Endothelial cell of umbilical vein (primary cell): ENCODE data around the gene RAB20. TPM values are rescaled to one million over a fixed set of nuclear protein-coding genes. Genes with fewer than 3 reads are reported as not detected.

Experiments used
- BruUV-seq: library from RNA; stranded (reverse); fragments of 400-500 nt; replicated peaks from 2 replicates; lab custom pipeline; 2021; lab: Mats Ljungman, UMichigan
- CTCF ChIA-PET: fragments of 300-600, 350-600 bp; sonication (Branson Sonifier 250); formaldehyde crosslinking; loops from one replicate; lab custom pipeline; 2021; ENCODE audit warnings: antibody characterized with exemption, inconsistent platforms; lab: Charles Lee
- POLR2A ChIA-PET: fragments of 300-600, 350-600 bp; sonication (Branson Sonifier 250); formaldehyde crosslinking; loops from one replicate; lab custom pipeline; 2021; ENCODE audit warnings: antibody characterized with exemption, inconsistent platforms; lab: Charles Lee
- DNase-seq: peaks from one replicate; pipeline ENCODE4 v3.0.0-alpha.2; 2011; ENCODE audit warnings: low read depth, low spot score
- FAIRE-seq: peaks from 2 replicates; lab custom pipeline; 2011; peaks lifted over from hg19 to GRCh38; lab: Jason Lieb, UNC
- H2AFZ ChIP-seq: 2 replicates; pipeline ENCODE4 v1.6.0; 2012; ENCODE audit warnings: low read depth, low read length, control low read depth, inconsistent platforms
- H3K27ac ChIP-seq: 2 replicates; pipeline ENCODE4 v1.5.1; 2011; ENCODE audit warnings: low read depth, mild to moderate bottlenecking, control low read depth, low read length, moderate library complexity; ENCODE audit not compliant: insufficient read depth
- H3K27me3 ChIP-seq, 2 experiments: 2 replicates each; pipeline versions ENCODE4 v1.6.0 to v1.6.1; 2011; ENCODE audit warnings: low read length in 2 of 2, mixed read lengths in 1 of 2; ENCODE audit not compliant: control insufficient read depth in 2 of 2, insufficient read depth in 2 of 2
- H3K36me3 ChIP-seq, 2 experiments: 2 replicates in 1 of 2; 3 replicates in 1 of 2; pipeline ENCODE4 v1.5.1; 2011; ENCODE audit warnings: low read length in 2 of 2, mild to moderate bottlenecking in 1 of 2, moderate library complexity in 1 of 2; ENCODE audit not compliant: control insufficient read depth in 2 of 2, insufficient read depth in 2 of 2; ENCODE audit errors: extremely low read depth in 1 of 2
- H3K4me1 ChIP-seq: 3 replicates; pipeline ENCODE4 v1.5.1; 2011; ENCODE audit warnings: mild to moderate bottlenecking, low read length; ENCODE audit not compliant: control insufficient read depth, insufficient read depth; ENCODE audit errors: extremely low read depth
- H3K4me2 ChIP-seq: 2 replicates; pipeline ENCODE4 v1.6.1; 2011; ENCODE audit warnings: low read length, control low read depth, mixed read lengths; ENCODE audit not compliant: insufficient read depth
- H3K4me3 ChIP-seq, 3 experiments: fragments of 200-600 bp in 1 of 3; sonication (generic), shearing (Covaris generic) in 1 of 3; replicated peaks in 1 of 3; 2 replicates each; pipeline ENCODE4 v1.5.1; 2011 to 2016; ENCODE audit warnings: control low read depth in 3 of 3, low read length in 3 of 3, mild to moderate bottlenecking in 2 of 3, inconsistent platforms in 1 of 3, low read depth in 1 of 3, moderate library complexity in 1 of 3; ENCODE audit not compliant: insufficient read depth in 1 of 3
- H3K79me2 ChIP-seq: 2 replicates; pipeline ENCODE4 v1.6.0; 2012; ENCODE audit warnings: low read length, inconsistent platforms; ENCODE audit not compliant: control insufficient read depth, insufficient read depth
- H3K9ac ChIP-seq: replicated peaks from 2 replicates; pipeline ENCODE3; 2011; ENCODE audit warnings: low read length, control low read depth; ENCODE audit not compliant: insufficient read depth; ENCODE audit errors: extremely low read depth
- H3K9me1 ChIP-seq: replicated peaks from 3 replicates; pipeline ENCODE4 v1.6.0; 2011; ENCODE audit warnings: mild to moderate bottlenecking, low read length; ENCODE audit not compliant: control insufficient read depth, insufficient read depth; ENCODE audit errors: extremely low read depth
- H3K9me3 ChIP-seq: replicated peaks from 2 replicates; pipeline ENCODE4 v1.5.1; 2012; ENCODE audit warnings: low read length, inconsistent platforms; ENCODE audit not compliant: control insufficient read depth, insufficient read depth
- H4K20me1 ChIP-seq: replicated peaks from 2 replicates; pipeline ENCODE3; 2011; ENCODE audit warnings: mild to moderate bottlenecking, low read length; ENCODE audit not compliant: control insufficient read depth, insufficient read depth; ENCODE audit errors: extremely low read depth
- EZH2 ChIP-seq: IDR thresholded peaks from 2 replicates; pipeline ENCODE4 v1.6.1; 2012; ENCODE audit warnings: borderline replicate concordance, low read depth, mild to moderate bottlenecking, moderate library complexity, low read length, inconsistent platforms; ENCODE audit not compliant: severe bottlenecking
- FOS ChIP-seq: IDR thresholded peaks from 2 replicates; pipeline ENCODE4 v1.6.1; 2011; ENCODE audit warnings: mild to moderate bottlenecking, low read length, moderate library complexity, borderline replicate concordance; ENCODE audit not compliant: insufficient read depth
- GATA2 ChIP-seq: IDR thresholded peaks from 2 replicates; pipeline ENCODE4 v1.7.0; 2011; ENCODE audit warnings: low read depth, mild to moderate bottlenecking, moderate library complexity, mixed read lengths, low read length; ENCODE audit not compliant: insufficient read length, insufficient read depth
- JUN ChIP-seq: IDR thresholded peaks from 2 replicates; pipeline ENCODE4 v1.6.1; 2011; ENCODE audit warnings: borderline replicate concordance, low read depth; ENCODE audit not compliant: insufficient read length, insufficient read depth
- MYC ChIP-seq: IDR thresholded peaks from one replicate; pipeline ENCODE4 v1.6.1; 2011; ENCODE audit warnings: mild to moderate bottlenecking, low read depth, low read length
- POLR2A ChIP-seq: IDR thresholded peaks from 2 replicates; pipeline ENCODE4 v1.6.1; 2012; ENCODE audit warnings: low read depth, mild to moderate bottlenecking, control low read depth, low read length
- POLR2AphosphoS5 ChIP-seq: IDR thresholded peaks from 2 replicates; pipeline ENCODE4 v1.6.1; 2012; ENCODE audit warnings: low read depth, mild to moderate bottlenecking, control low read depth, low read length, moderate library complexity; ENCODE audit not compliant: insufficient read depth
- dilution Hi-C: fragments of 300-500 bp; cut with MboI; formaldehyde crosslinking; loops from one replicate; pipeline ENCODE4 v1.15.0; 2019; ENCODE audit warnings: low sequenced_read_pairs; ENCODE audit not compliant: extremely low pct_ligation_motif_present
- intact Hi-C: fragments of 100-400 bp; cut with micrococcal nuclease; formaldehyde crosslinking; loops from one replicate; pipeline ENCODE4 v1.10.0; 2022
- polyA plus RNA-seq, 4 experiments: library from polyadenylated mRNA; depleted of rRNA in 3 of 4; stranded (reverse) in 3 of 4; unstranded in 1 of 4; fragments of >200 nt; gene quantifications; 2 replicates each; pipeline versions ENCODE4 v1.2.1 to v1.2.3, GENCODE V29; 2011 to 2012; ENCODE audit warnings: missing spikeins in 1 of 4
- total RNA-seq: library from RNA; stranded (reverse); gene quantifications from 2 replicates; pipeline ENCODE4 v1.2.3, GENCODE V29; 2021
- TF ChIP-seq, protein P1 (sequence below): IDR thresholded peaks from 2 replicates; pipeline ENCODE4 v1.6.1; 2011; ENCODE audit not compliant: insufficient read depth, insufficient read length
- TF ChIP-seq, protein P2 (sequence below), 2 donors: IDR thresholded peaks; 1 replicate in 1 of 2; 2 replicates in 1 of 2; pipeline ENCODE4 v1.5.1; 2011; ENCODE audit warnings: low read length in 2 of 2, mild to moderate bottlenecking in 2 of 2, moderate library complexity in 2 of 2, control low read depth in 1 of 2, inconsistent platforms in 1 of 2, low read depth in 1 of 2; ENCODE audit not compliant: insufficient read depth in 1 of 2; ENCODE audit errors: extremely low read depth in 1 of 2

RAB20 gene
- total and polyA plus RNA-seq, 2 donors (not counting 3 experiments of a cell fraction or from before 2014, with no cell fraction given): 1.3 to 1.7 TPM

DNA sequence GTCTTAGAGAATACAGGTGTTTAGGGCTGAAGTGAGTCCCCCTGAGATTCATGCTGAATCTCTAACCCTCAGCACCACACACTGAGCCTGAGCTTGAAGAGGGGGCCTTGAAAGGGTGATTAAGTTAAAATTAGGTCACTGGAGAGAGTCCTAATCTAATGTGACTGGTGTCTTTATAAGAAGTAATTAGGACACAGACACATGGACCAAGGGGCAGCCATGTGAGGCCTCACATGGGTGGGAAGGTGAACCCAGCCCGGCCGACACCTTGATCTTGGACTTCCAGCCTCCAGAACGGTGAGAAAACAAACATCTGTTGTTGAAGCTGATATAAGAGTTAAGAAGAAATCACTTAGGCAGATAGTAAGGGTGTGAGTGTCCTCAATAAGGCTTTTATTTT, 7.1 kb upstream of the RAB20 start:
- Histone ChIP-seq H3K4me2 (no peak overlapping the region), H3K9ac (no peak overlapping the region), H4K20me1 (no peaks in the 10 kb centered on the region), H3K27ac (no peak overlapping the region), H3K4me3 (no peak overlapping the region), H3K9me1 (no peaks in the 10 kb centered on the region), H3K9me3 (no peaks in the 10 kb centered on the region), H3K27me3 (peaks cover 29% of the 10 kb centered on the region in 2 experiments), H3K36me3 (no peaks in the 10 kb centered on the region), H2AFZ (no peak overlapping the region), H3K79me2 (no peaks in the 10 kb centered on the region), H3K4me1 (no peaks in the 10 kb centered on the region)
- TF ChIP-seq, protein P1, sequence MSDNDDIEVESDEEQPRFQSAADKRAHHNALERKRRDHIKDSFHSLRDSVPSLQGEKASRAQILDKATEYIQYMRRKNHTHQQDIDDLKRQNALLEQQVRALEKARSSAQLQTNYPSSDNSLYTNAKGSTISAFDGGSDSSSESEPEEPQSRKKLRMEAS: no peak
- TF ChIP-seq GATA2: no peak
- no peak for TF ChIP-seq POLR2AphosphoS5
- no peak for TF ChIP-seq JUN
- TF ChIP-seq, protein P2, sequence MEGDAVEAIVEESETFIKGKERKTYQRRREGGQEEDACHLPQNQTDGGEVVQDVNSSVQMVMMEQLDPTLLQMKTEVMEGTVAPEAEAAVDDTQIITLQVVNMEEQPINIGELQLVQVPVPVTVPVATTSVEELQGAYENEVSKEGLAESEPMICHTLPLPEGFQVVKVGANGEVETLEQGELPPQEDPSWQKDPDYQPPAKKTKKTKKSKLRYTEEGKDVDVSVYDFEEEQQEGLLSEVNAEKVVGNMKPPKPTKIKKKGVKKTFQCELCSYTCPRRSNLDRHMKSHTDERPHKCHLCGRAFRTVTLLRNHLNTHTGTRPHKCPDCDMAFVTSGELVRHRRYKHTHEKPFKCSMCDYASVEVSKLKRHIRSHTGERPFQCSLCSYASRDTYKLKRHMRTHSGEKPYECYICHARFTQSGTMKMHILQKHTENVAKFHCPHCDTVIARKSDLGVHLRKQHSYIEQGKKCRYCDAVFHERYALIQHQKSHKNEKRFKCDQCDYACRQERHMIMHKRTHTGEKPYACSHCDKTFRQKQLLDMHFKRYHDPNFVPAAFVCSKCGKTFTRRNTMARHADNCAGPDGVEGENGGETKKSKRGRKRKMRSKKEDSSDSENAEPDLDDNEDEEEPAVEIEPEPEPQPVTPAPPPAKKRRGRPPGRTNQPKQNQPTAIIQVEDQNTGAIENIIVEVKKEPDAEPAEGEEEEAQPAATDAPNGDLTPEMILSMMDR (IDR thresholded peaks at IDR 0.05; ENCODE audit: extremely low read depth in 1 of 2, insufficient read depth in 1 of 2, low read depth in 1 of 2, low read length in 2 of 2): no peak
- TF ChIP-seq MYC: no peak
- no peak for TF ChIP-seq POLR2A
- no peak for TF ChIP-seq EZH2
- TF ChIP-seq FOS: no peak
- DNase-seq: no peak
- CTCF ChIA-PET: no interaction called here
- intact Hi-C loops (no loop called here), dilution Hi-C loops (no loop called here)
- FAIRE-seq: no peak
- POLR2A ChIA-PET: interaction anchor here (0.5 kb wide), 1 partner anchor 11 kb away, joined by 7 read pairs; no protein-coding TSS in a partner anchor
- no TSS peak for BruUV-seq
